ENCODE data around the gene ME3.
"Not testable (repeated sequence)": the region's sequence is repeated elsewhere in the genome, so short reads cannot be mapped to it uniquely, and the experiment has no call there.

The ME3 gene

DNA sequence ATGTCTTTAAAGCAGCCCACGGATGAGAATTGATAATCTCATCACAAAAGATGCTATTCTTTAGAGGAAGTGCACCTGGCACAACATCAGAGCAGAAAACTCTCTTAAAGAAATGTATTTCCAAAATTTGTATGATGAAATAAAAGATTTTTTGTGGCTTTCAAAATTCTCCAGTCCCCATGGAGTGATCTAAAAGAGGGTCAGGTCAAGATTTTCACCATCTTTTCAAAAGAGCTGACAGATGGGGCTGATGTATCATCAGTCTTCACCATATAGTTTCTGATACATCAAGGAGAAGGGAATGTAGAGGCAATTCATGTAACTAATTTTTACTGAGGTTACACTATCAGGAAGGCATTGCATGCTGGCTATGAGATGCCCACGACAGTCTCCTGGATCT lies 11.7 kb downstream of the ME3 start:
- H3K4me3 ChIP-seq (ENCODE audit: low read depth, low read length): no peak overlapping the region
- H3K27me3 ChIP-seq (ENCODE audit: control insufficient read depth, insufficient read depth, low read length): no peaks in the 10 kb centered on the region
- no peaks in the 10 kb centered on the region for H3K36me3 ChIP-seq (ENCODE audit: control insufficient read depth, insufficient read depth, low read length)
- no peaks in the 10 kb centered on the region for H3K4me1 ChIP-seq (ENCODE audit: control insufficient read depth, insufficient read depth, low read length)
- H3K9ac ChIP-seq (ENCODE audit: low read depth, low read length): no peak overlapping the region
- no peaks in the 10 kb centered on the region for H3K9me3 ChIP-seq (ENCODE audit: control insufficient read depth, insufficient read depth, low read length)

DNA sequence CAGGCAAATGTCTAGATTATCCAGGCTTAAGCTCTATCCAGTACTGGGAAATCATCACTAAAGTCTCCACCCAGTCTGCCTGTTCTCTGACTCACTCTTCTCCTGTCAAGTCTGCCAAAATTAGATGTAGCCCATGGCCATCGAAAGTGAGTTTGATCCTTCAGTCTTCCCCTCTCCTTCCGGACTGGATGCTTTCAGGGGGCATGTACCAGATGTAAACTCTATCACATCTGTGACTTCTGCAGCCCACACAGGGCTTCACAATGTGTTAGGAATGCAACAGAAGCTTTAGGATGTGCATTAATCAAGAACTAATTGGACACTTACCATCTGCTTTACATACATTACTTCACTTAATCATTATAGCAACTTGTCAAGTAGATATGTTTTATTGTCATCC lies 12.3 kb downstream of the ME3 start:
- no peaks in the 10 kb centered on the region for H3K36me3 ChIP-seq (ENCODE audit: control insufficient read depth, insufficient read depth, low read length)
- H3K4me1 ChIP-seq (ENCODE audit: control insufficient read depth, insufficient read depth, low read length): no peaks in the 10 kb centered on the region
- H3K27me3 ChIP-seq (ENCODE audit: control insufficient read depth, insufficient read depth, low read length): no peaks in the 10 kb centered on the region
- H3K4me3 ChIP-seq (ENCODE audit: low read depth, low read length): no peak overlapping the region
- no peaks in the 10 kb centered on the region for H3K9me3 ChIP-seq (ENCODE audit: control insufficient read depth, insufficient read depth, low read length)
- no peak overlapping the region for H3K9ac ChIP-seq (ENCODE audit: low read depth, low read length)

DNA sequence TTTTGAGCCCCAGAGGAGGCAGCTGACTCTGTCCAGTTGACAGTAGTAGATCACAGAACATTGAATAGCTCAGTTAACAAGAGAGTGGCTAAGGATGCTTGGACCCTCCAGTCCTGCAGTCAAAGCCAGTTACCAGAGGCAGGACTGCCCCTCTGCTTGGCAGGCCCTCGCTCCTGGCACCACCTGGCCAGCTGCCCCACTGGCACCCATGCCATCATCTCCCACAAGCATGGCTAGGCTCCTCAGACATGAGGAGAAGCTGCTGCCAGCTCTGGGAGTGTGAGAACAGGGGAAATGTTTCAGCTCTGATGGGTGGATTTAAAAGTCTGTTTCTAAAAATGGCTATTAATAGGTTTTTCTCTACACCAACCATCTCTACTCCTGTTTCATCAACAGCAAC lies 13.9 kb downstream of the ME3 start:
- H3K4me1 ChIP-seq (ENCODE audit: control insufficient read depth, insufficient read depth, low read length): no peaks in the 10 kb centered on the region
- no peaks in the 10 kb centered on the region for H3K36me3 ChIP-seq (ENCODE audit: control insufficient read depth, insufficient read depth, low read length)
- no peaks in the 10 kb centered on the region for H3K9me3 ChIP-seq (ENCODE audit: control insufficient read depth, insufficient read depth, low read length)
- no peaks in the 10 kb centered on the region for H3K27me3 ChIP-seq (ENCODE audit: control insufficient read depth, insufficient read depth, low read length)
- H3K9ac ChIP-seq (ENCODE audit: low read depth, low read length): no peak overlapping the region
- no peak overlapping the region for H3K4me3 ChIP-seq (ENCODE audit: low read depth, low read length)

DNA sequence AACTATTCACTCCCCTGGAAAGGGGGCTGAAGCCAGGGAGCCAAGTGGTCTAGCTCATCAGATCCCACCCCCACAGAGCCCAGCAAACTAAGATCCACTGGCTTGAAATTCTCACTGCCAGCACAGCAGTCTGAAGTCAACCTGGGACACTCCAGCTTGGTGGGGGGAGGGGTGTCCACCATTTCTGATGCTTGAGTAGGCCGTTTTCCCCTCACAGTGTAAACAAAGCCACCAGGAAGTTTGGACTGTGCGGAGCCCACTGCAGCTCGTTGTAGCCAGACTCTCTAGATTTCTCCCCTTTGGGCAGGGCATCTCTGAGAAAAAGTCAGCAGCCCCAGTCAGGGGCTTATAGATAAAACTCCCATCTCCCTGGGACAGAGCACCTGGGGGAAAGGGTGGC lies 27.2 kb downstream of the ME3 start:
- H3K4me1 ChIP-seq (ENCODE audit: control insufficient read depth, insufficient read depth, low read length); H3K4me3 ChIP-seq (ENCODE audit: low read depth, low read length); H3K9ac ChIP-seq (ENCODE audit: low read depth, low read length): not testable (repeated sequence)

DNA sequence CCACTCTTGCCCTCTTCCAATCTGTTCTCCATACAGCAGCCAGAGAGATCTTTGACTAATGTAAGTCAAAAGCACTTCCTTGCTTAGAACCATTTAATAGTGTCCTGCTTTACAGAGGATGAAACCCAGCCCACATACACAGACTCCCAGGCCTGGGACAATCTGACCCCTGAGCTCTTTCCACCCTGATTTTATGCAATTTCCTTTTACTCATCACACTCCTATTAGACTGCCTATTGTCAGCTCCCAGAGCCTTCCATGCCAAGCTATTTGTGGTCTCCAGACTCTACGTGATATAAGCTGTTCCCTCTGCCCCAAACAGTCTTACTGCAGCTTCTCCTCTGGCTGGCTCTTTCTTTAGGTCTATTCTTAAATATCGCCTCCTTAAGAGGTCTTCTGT lies 28.1 kb downstream of the ME3 start:
- Histone ChIP-seq H3K27me3 (ENCODE audit: control insufficient read depth, insufficient read depth, low read length) (no peaks in the 10 kb centered on the region), H3K36me3 (ENCODE audit: control insufficient read depth, insufficient read depth, low read length) (no peaks in the 10 kb centered on the region), H3K9ac (ENCODE audit: low read depth, low read length) (no peak overlapping the region), H3K4me1 (ENCODE audit: control insufficient read depth, insufficient read depth, low read length) (no peaks in the 10 kb centered on the region), H3K4me3 (ENCODE audit: low read depth, low read length) (no peak overlapping the region), H3K9me3 (ENCODE audit: control insufficient read depth, insufficient read depth, low read length) (no peaks in the 10 kb centered on the region)

More for the DNA sequence above, 27.2 kb downstream of the ME3 start:
- H3K27me3 ChIP-seq (ENCODE audit: control insufficient read depth, insufficient read depth, low read length); H3K36me3 ChIP-seq (ENCODE audit: control insufficient read depth, insufficient read depth, low read length); H3K9me3 ChIP-seq (ENCODE audit: control insufficient read depth, insufficient read depth, low read length): not testable (repeated sequence)

DNA sequence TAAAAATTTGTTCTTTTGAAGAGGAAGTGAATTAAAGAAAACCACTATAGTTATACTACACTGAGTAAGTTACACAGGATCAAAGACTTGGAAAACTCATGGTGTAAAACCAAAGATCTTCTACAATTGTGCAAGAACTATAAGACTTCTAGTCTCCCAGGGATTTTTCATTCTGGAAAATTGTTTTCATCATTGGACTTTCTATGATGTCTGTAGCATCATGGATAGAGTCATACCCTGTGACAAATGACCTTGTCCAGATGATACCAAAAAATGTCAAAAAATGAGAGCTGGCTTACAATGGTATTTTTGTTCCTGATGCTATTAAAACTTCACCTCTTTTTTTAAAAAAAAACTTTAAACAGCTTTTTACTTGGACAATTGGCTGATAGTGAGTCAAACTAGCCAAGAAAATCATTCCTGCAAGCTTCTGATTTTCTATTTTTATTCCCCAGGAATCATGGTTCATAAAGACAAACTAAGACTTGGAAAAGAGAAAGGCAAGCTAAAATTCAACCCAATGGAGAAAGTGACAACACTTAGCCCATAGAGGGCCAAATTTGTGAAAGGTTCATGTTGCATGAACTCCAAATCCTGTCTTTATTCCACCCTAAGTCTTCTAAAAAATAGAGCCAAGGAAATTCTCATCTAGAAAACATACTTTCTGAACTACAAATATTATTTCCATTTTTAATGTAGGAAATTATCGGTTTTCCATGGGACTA lies 30.7 kb downstream of the ME3 start:
- H3K4me1 ChIP-seq (ENCODE audit: control insufficient read depth, insufficient read depth, low read length): no peaks in the 10 kb centered on the region
- no peak overlapping the region for H3K4me3 ChIP-seq (ENCODE audit: low read depth, low read length)
- no peaks in the 10 kb centered on the region for H3K9me3 ChIP-seq (ENCODE audit: control insufficient read depth, insufficient read depth, low read length)
- no peaks in the 10 kb centered on the region for H3K27me3 ChIP-seq (ENCODE audit: control insufficient read depth, insufficient read depth, low read length)
- no peaks in the 10 kb centered on the region for H3K36me3 ChIP-seq (ENCODE audit: control insufficient read depth, insufficient read depth, low read length)
- H3K9ac ChIP-seq (ENCODE audit: low read depth, low read length): no peak overlapping the region

DNA sequence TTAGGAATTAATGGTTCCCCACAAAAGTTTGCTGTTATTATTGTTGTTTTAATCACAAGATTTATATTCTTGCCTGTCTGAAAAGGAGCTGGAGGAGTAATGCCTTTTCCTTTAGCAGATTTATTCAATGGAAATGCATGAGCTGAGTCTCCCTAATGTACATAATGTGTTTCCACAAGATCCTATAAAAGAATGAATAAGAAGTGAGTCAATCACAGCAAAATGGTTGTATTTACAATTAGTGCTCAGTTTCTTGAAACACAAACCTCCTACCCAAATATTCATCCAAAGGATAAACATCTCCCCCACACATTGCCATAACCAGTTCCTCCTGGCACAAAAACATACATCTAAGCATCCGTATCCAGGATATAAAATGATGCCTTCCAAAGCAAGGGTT lies 33.3 kb downstream of the ME3 start:
- H3K9ac ChIP-seq (ENCODE audit: low read depth, low read length): no peak overlapping the region
- H3K4me3 ChIP-seq (ENCODE audit: low read depth, low read length): no peak overlapping the region
- no peaks in the 10 kb centered on the region for H3K27me3 ChIP-seq (ENCODE audit: control insufficient read depth, insufficient read depth, low read length)
- H3K9me3 ChIP-seq (ENCODE audit: control insufficient read depth, insufficient read depth, low read length): no peaks in the 10 kb centered on the region
- no peaks in the 10 kb centered on the region for H3K4me1 ChIP-seq (ENCODE audit: control insufficient read depth, insufficient read depth, low read length)
- no peaks in the 10 kb centered on the region for H3K36me3 ChIP-seq (ENCODE audit: control insufficient read depth, insufficient read depth, low read length)

DNA sequence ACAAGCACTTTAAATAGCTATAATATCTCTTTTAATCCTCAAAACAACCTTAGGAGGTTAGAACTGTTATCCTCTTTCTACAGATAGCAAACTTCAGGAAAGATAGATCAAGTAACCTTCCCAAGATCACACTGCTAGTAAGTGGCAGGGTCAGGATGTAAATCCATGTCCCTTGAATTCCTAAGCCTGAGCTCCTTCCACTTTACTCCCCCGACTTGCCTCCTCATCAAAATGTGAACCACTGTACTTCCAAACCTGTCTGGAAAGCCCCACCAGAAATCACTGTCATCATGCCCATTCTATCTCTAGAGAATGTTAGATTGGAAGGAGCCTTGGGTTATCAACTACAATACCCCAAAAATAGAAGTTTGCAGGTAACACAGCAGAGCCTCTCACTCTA lies 33.7 kb downstream of the ME3 start:
- no peaks in the 10 kb centered on the region for H3K9me3 ChIP-seq (ENCODE audit: control insufficient read depth, insufficient read depth, low read length)
- H3K27me3 ChIP-seq (ENCODE audit: control insufficient read depth, insufficient read depth, low read length): no peaks in the 10 kb centered on the region
- H3K4me3 ChIP-seq (ENCODE audit: low read depth, low read length): no peak overlapping the region
- H3K36me3 ChIP-seq (ENCODE audit: control insufficient read depth, insufficient read depth, low read length): no peaks in the 10 kb centered on the region
- H3K4me1 ChIP-seq (ENCODE audit: control insufficient read depth, insufficient read depth, low read length): no peaks in the 10 kb centered on the region
- no peak overlapping the region for H3K9ac ChIP-seq (ENCODE audit: low read depth, low read length)

DNA sequence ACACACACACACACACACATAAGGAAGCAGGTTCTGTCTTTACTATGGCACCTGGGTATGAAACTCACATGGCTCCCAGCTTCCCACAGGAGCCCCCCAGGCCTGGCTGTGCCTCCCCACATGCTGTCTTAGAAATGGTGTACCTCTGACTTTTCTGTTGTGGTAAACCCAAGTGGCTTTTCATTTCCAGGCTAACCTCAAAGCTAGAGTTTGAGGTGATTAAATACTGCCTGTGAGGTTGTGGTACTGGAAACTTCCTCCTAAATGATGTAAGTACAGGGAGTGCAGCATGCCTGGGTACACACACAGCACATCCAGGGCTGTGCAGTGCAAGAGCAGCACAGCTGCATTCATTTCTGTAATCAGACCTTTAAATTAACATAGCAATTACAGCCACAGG lies 34.4 kb downstream of the ME3 start:
- H3K9me3 ChIP-seq (ENCODE audit: control insufficient read depth, insufficient read depth, low read length): no peaks in the 10 kb centered on the region

DNA sequence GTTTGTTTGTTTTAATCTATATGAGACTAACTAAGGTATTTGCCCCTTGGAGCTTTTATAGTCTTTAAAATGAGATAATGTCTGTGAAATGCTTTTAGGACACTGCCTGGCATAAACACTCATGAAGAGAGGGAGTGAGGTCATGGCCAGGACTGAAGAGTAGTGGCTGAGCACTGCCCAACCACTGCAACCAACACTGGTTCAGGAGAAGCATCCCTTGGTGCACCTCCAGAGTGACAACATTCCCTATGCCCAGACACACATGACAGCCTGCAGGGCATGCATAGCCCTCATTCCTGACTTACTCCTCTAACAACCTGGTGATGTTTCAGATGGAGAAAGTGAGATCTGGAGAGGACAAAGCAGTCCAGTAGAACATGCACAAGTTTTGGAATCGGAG lies 36.1 kb downstream of the ME3 start:
- H3K4me3 ChIP-seq (ENCODE audit: low read depth, low read length): no peak overlapping the region
- no peak overlapping the region for H3K9ac ChIP-seq (ENCODE audit: low read depth, low read length)
- H3K36me3 ChIP-seq (ENCODE audit: control insufficient read depth, insufficient read depth, low read length): no peaks in the 10 kb centered on the region
- no peaks in the 10 kb centered on the region for H3K4me1 ChIP-seq (ENCODE audit: control insufficient read depth, insufficient read depth, low read length)
- H3K9me3 ChIP-seq (ENCODE audit: control insufficient read depth, insufficient read depth, low read length): no peaks in the 10 kb centered on the region
- H3K27me3 ChIP-seq (ENCODE audit: control insufficient read depth, insufficient read depth, low read length): no peaks in the 10 kb centered on the region

More for the DNA sequence above, 34.4 kb downstream of the ME3 start:
- no peaks in the 10 kb centered on the region for H3K27me3 ChIP-seq (ENCODE audit: control insufficient read depth, insufficient read depth, low read length)
- H3K9ac ChIP-seq (ENCODE audit: low read depth, low read length): no peak overlapping the region
- no peaks in the 10 kb centered on the region for H3K36me3 ChIP-seq (ENCODE audit: control insufficient read depth, insufficient read depth, low read length)
- no peak overlapping the region for H3K4me3 ChIP-seq (ENCODE audit: low read depth, low read length)
- H3K4me1 ChIP-seq (ENCODE audit: control insufficient read depth, insufficient read depth, low read length): no peaks in the 10 kb centered on the region

DNA sequence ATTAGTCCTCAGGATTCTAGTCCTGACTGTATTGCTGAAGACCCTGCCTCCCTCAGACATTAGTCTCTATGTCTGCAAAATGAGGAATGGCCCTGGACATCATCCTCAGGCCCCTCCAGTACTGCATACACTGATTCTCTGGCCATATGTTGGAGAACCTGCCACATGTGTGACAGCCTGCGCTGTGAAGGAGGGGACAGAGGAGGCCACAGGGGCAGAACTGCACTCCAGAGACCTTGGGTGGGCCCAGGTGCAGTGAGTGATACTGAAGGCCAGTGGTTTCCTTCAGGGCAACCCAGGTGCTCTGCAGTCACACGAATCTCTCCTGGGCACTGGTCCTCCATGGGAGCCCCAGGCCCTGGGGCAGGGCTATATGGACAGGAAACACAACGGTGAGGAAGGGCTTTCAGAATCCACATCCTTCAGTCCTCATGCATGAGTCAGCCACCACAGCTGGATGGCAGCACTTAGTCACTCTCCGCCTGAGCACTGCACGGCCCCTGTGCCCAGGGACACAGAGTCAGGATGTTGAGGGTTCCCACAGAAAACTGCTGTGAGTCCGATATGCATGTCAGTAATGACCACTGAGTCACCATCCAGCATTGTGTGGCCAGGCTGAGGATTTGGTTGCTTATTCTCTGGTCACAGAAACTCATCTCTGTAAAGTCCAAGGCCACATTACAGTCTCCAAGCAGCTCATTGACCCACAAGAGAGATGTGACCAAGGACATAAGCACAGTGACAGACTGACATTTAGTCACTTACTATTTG lies 39.7 kb downstream of the ME3 start:
- H3K9ac ChIP-seq (ENCODE audit: low read depth, low read length): no peak overlapping the region

More for the DNA sequence above, 39.7 kb downstream of the ME3 start:
- Histone ChIP-seq H3K36me3 (ENCODE audit: control insufficient read depth, insufficient read depth, low read length) (no peaks in the 10 kb centered on the region), H3K9me3 (ENCODE audit: control insufficient read depth, insufficient read depth, low read length) (no peaks in the 10 kb centered on the region), H3K4me3 (ENCODE audit: low read depth, low read length) (no peak overlapping the region), H3K27me3 (ENCODE audit: control insufficient read depth, insufficient read depth, low read length) (no peaks in the 10 kb centered on the region), H3K4me1 (ENCODE audit: control insufficient read depth, insufficient read depth, low read length) (no peaks in the 10 kb centered on the region)

All from iPS-15b (cell line).